ENCODE data around the gene BIRC6. TPM values are rescaled to one million over a fixed set of nuclear protein-coding genes. Genes with fewer than 3 reads are reported as not detected.

The BIRC6 gene
- total RNA-seq, 3 donors from 2014 or later (not counting 1 experiment from before 2014, with no cell fraction given), result 190 to 225 (median 224) TPM

DNA sequence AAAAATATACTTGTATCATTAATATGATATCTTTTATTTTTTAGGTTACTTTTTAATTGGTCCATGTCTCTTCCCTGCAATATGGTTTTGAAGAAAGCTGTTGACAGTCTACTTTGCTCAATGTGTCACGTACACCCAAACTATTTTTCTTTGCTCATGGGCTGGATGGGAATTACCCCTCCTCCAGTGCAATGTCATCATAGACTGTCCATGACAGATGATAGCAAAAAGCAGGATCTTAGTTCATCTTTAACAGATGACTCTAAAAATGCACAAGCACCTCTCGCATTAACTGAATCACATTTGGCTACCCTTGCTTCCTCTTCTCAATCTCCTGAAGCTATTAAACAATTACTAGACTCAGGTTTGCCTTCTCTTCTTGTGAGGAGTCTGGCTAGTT is 158.1 kb downstream of the BIRC6 start:
- Histone ChIP-seq H3K36me3 (ENCODE audit: control insufficient read depth, insufficient read depth, low read length) (peaks cover 73% of the 10 kb centered on the region), H3K9me3 (ENCODE audit: control insufficient read depth, insufficient read depth, low read length) (no peaks in the 10 kb centered on the region), H3K4me3 (ENCODE audit: low read length) (no peak overlapping the region), H3K27ac (ENCODE audit: low read length) (no peak overlapping the region), H3K4me1 (ENCODE audit: control insufficient read depth, insufficient read depth, low read length) (no peaks in the 10 kb centered on the region), H3K27me3 (ENCODE audit: control insufficient read depth, insufficient read depth, low read length) (no peaks in the 10 kb centered on the region)
- no peak for ATAC-seq
- TF ChIP-seq, protein P1, sequence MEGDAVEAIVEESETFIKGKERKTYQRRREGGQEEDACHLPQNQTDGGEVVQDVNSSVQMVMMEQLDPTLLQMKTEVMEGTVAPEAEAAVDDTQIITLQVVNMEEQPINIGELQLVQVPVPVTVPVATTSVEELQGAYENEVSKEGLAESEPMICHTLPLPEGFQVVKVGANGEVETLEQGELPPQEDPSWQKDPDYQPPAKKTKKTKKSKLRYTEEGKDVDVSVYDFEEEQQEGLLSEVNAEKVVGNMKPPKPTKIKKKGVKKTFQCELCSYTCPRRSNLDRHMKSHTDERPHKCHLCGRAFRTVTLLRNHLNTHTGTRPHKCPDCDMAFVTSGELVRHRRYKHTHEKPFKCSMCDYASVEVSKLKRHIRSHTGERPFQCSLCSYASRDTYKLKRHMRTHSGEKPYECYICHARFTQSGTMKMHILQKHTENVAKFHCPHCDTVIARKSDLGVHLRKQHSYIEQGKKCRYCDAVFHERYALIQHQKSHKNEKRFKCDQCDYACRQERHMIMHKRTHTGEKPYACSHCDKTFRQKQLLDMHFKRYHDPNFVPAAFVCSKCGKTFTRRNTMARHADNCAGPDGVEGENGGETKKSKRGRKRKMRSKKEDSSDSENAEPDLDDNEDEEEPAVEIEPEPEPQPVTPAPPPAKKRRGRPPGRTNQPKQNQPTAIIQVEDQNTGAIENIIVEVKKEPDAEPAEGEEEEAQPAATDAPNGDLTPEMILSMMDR (IDR thresholded peaks at IDR 0.05), result no peak
- H3K9me3 Mint-ChIP-seq, result no peaks in the 10 kb centered on the region
- intact Hi-C loops (cut with micrococcal nuclease), result no loop called here
- peaks cover 14% of the 10 kb centered on the region for H3K36me3 Mint-ChIP-seq
- H3K4me1 Mint-ChIP-seq, result no peaks in the 10 kb centered on the region
- WGBS (ENCODE audit: insufficient coverage), result 98% methylated on average over 2 of the region's 2 CpGs
- no peak for DNase-seq
- H3K27me3 Mint-ChIP-seq (ENCODE audit: low read depth in 2 of 2), result no peaks in the 10 kb centered on the region
- H3K27ac Mint-ChIP-seq, result no peak overlapping the region
- no peak overlapping the region for H3K4me3 Mint-ChIP-seq

DNA sequence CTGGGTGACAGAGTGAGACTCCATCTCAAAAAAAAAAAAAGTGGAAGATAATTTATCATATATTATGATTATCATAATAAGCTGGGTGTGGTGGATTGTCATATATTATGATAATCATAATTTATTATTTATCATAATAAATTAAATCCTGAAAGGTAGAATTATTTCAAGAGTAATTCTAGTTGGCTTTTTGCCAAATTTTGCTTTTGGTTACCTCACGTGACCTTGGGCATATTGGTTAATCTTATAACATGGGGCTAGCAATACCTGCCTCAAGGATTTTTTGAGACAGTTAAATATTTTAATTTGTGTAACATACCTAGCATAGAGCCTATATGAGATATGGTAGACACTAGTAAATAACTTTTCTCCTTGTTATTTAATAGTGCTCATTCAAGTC is 159.7 kb downstream of the BIRC6 start:
- H3K27me3 ChIP-seq (ENCODE audit: control insufficient read depth, insufficient read depth, low read length), result no peaks in the 10 kb centered on the region
- no peak overlapping the region for H3K4me3 Mint-ChIP-seq
- H3K4me3 ChIP-seq (ENCODE audit: low read length), result no peak overlapping the region
- TF ChIP-seq, protein P1 (IDR thresholded peaks at IDR 0.05), result no peak
- 88% methylated on average over 1 of the region's 1 CpG for WGBS (ENCODE audit: insufficient coverage)
- DNase-seq, result no peak
- no peaks in the 10 kb centered on the region for H3K9me3 ChIP-seq (ENCODE audit: control insufficient read depth, insufficient read depth, low read length)
- peaks cover 14% of the 10 kb centered on the region for H3K36me3 Mint-ChIP-seq
- intact Hi-C loops (cut with micrococcal nuclease), result no loop called here
- H3K27me3 Mint-ChIP-seq (ENCODE audit: low read depth in 2 of 2), result no peaks in the 10 kb centered on the region
- H3K9me3 Mint-ChIP-seq, result no peaks in the 10 kb centered on the region
- peaks cover 65% of the 10 kb centered on the region for H3K36me3 ChIP-seq (ENCODE audit: control insufficient read depth, insufficient read depth, low read length)
- no peaks in the 10 kb centered on the region for H3K4me1 ChIP-seq (ENCODE audit: control insufficient read depth, insufficient read depth, low read length)
- H3K27ac Mint-ChIP-seq, result no peak overlapping the region
- no peaks in the 10 kb centered on the region for H3K4me1 Mint-ChIP-seq
- no peak for ATAC-seq
- no peak overlapping the region for H3K27ac ChIP-seq (ENCODE audit: low read length)

DNA sequence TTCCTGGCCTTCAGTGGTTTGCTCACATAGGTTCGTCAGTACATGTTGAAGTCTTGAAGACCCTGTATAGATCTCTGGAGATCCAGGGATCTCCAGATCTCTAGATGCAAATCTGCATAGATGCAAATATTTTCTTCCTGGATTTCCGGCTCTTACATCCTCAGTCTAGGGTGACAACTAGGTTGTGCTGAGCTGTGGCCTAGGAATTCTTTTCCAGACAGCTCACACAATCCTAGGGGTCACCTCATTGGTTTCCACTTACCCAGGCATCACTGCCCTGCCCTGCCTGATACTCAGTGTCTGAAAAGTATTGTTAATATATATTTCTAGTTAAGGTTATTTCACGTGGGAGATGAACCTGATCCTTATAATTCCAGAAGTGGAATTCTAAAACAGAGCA is 165.9 kb downstream of the BIRC6 start:
- intact Hi-C loops (cut with micrococcal nuclease), result no loop called here
- Histone ChIP-seq H3K27me3 (ENCODE audit: control insufficient read depth, insufficient read depth, low read length) (no peaks in the 10 kb centered on the region), H3K9me3 (ENCODE audit: control insufficient read depth, insufficient read depth, low read length) (no peaks in the 10 kb centered on the region), H3K4me1 (ENCODE audit: control insufficient read depth, insufficient read depth, low read length) (no peaks in the 10 kb centered on the region), H3K27ac (ENCODE audit: low read length) (no peak overlapping the region), H3K4me3 (ENCODE audit: low read length) (no peak overlapping the region), H3K36me3 (ENCODE audit: control insufficient read depth, insufficient read depth, low read length) (peaks cover 51% of the 10 kb centered on the region)
- Mint-ChIP-seq H3K9me3 (no peaks in the 10 kb centered on the region), H3K36me3 (peaks cover 33% of the 10 kb centered on the region), H3K27me3 (ENCODE audit: low read depth in 2 of 2) (no peaks in the 10 kb centered on the region), H3K4me1 (no peaks in the 10 kb centered on the region), H3K27ac (peak overlapping the region in 1 of 2 donors; percentile 49), H3K4me3 (no peak overlapping the region)
- TF ChIP-seq, protein P1 (IDR thresholded peaks at IDR 0.05), result no peak
- WGBS (ENCODE audit: insufficient coverage), result 99% methylated on average over 3 of the region's 3 CpGs
- DNase-seq (no peak), ATAC-seq (no peak)

DNA sequence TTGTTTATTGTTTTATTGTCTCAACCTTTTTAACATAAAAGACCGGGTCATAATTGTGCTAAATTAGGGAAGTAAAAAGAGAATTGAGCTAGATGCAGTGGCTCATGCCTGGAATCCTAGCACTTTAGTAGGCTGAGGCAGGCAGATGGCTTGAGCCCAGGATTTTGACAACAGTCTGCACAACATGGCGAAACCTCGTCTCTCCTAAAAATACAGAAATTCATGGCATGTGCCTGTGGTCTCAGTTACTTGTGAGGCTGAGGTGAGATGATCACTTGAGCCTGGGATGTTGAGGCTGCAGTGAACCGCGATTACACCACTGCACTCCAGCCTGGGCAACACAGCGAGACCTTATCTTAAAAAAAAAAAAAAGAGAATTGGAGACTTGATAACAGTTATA is 166.9 kb downstream of the BIRC6 start:
- ATAC-seq, result no peak
- Mint-ChIP-seq H3K4me3 (no peak overlapping the region), H3K36me3 (peaks cover 34% of the 10 kb centered on the region), H3K4me1 (no peaks in the 10 kb centered on the region), H3K9me3 (no peaks in the 10 kb centered on the region), H3K27me3 (ENCODE audit: low read depth in 2 of 2) (no peaks in the 10 kb centered on the region), H3K27ac (no peak overlapping the region)
- WGBS (ENCODE audit: insufficient coverage), result 89% methylated on average over 5 of the region's 6 CpGs
- peaks cover 49% of the 10 kb centered on the region for H3K36me3 ChIP-seq (ENCODE audit: control insufficient read depth, insufficient read depth, low read length)
- H3K9me3 ChIP-seq (ENCODE audit: control insufficient read depth, insufficient read depth, low read length), result no peaks in the 10 kb centered on the region
- TF ChIP-seq, protein P1 (IDR thresholded peaks at IDR 0.05), result no peak
- no peaks in the 10 kb centered on the region for H3K4me1 ChIP-seq (ENCODE audit: control insufficient read depth, insufficient read depth, low read length)
- H3K27me3 ChIP-seq (ENCODE audit: control insufficient read depth, insufficient read depth, low read length), result no peaks in the 10 kb centered on the region
- H3K27ac ChIP-seq (ENCODE audit: low read length), result no peak overlapping the region
- no peak for DNase-seq
- H3K4me3 ChIP-seq (ENCODE audit: low read length), result no peak overlapping the region
- intact Hi-C loops (cut with micrococcal nuclease), result no loop called here

Data from natural killer cell (primary cell).